ENCODE measurements around the gene WFDC13.

DNA sequence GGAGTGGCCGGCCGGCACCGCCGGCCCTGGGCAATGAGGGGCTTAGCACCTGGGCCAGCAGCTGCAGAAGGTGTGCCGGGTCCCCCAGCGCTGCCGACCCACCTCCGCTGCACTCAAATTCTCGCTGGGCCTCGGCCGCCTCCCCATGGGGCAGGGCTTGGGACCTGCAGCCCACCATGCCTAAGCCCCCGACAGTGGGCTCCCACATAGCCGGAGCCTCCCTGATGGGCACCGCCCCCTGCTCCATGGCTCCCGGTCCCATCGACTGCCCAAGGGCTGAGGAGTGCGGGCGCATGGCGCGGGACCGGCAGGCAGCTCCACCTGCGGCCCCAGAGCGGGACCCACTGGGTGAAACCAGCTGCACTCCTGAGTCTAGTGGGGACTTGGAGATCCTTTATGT, 34.1 kb downstream of the WFDC13 start:
- TF ChIP-seq EZH2 (IDR thresholded peaks at IDR 0.05; ENCODE audit: low read length, unreplicated experiment), result no peak
- TF ChIP-seq, protein P1, sequence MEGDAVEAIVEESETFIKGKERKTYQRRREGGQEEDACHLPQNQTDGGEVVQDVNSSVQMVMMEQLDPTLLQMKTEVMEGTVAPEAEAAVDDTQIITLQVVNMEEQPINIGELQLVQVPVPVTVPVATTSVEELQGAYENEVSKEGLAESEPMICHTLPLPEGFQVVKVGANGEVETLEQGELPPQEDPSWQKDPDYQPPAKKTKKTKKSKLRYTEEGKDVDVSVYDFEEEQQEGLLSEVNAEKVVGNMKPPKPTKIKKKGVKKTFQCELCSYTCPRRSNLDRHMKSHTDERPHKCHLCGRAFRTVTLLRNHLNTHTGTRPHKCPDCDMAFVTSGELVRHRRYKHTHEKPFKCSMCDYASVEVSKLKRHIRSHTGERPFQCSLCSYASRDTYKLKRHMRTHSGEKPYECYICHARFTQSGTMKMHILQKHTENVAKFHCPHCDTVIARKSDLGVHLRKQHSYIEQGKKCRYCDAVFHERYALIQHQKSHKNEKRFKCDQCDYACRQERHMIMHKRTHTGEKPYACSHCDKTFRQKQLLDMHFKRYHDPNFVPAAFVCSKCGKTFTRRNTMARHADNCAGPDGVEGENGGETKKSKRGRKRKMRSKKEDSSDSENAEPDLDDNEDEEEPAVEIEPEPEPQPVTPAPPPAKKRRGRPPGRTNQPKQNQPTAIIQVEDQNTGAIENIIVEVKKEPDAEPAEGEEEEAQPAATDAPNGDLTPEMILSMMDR (conservative IDR thresholded peaks at IDR 0.05; ENCODE audit: low read depth, low read length), result no peak
